ENCODE results near the gene VPS11.
"Not testable (repeated sequence)": the region's sequence is repeated elsewhere in the genome, so short reads cannot be mapped to it uniquely, and the experiment has no call there.

VPS11 gene

DNA sequence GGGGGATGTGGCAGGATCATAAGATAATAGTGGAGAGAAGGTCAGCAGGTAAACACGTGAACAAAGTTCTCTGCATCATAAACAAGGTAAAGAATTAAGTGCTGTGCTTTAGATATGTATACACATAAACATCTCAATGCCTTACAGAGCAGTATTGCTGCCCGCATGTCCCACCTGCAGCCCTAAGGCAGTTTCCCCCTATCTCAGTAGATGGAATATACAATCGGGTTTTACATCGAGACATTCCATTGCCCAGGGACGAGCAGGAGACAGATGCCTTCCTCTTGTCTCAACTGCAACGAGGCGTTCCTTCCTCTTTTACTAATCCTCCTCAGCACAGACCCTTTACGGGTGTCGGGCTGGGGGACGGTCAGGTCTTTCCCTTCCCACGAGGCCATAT, 28.1 kb upstream of the VPS11 start:
- DNase-seq: not testable (repeated sequence)

DNA sequence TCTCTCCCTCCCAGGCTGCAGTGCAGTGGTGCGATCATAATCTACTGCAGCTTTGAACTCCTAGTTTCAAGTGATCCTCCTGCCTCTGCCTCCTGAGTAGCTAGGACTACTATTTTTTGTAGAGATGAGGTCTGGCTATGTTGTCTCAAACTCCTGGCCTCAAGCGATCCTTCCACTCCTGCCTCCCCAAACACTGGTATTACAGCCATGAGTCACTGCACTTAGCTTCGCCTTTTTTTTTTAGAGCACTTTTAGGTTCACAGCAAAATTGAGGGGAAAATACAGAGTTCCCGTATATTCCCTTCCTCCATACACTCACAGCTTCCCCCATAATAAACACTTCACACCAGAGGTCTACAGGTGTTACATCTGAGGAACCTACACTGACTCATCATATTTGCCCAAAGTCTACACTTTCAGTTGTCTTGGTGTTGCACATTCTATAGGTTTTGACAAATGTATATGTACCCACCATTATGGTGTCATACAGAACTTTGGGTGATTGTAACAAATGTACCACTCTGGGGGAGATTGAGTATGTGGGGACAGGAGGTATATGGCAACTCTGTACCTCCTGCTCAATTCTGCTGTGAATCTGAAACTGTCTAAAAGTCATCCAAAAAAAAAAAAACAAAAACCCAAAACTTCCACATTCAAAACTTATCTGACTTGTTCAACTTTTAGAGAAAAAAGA, 25.6 kb upstream of the VPS11 start:
- no peak for DNase-seq

DNA sequence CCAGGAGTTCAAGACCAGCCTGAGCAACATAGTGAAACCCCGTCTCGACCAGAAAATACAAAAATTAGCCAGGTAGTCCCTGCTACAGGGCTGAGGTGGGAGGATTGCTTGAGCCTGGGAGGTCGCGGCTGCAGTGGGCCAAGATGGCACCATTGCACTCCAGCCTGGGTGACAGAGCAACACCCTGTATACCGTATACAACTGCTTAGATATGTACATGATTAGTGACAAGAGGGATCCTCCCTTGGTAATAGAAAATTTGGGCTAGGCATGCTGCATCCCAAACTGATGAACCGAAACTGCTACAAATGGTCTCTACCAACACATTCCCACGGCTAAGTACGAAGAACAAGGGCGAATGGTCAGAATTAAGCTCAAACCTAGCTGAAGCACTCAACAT, 24.7 kb upstream of the VPS11 start:
- DNase-seq: no peak

DNA sequence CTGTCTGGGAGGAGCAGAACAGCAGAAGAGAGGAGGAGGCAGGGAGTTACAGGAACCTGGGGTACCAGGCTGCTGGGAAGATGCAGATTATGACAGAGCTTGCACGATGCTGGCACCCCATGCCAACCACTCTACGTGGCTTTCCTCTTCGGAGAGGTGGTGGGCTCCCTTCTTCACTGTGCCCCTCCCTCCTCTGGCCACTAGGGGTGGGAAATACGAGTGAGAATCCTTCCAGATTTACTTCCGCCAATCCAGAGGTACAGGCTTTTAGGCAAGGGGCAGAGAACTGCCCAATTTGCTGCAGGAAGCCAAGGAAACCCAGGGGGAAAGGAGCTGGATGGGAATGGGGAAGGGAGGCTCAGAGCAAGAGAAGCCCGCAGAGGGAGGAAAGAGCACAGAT, 22.9 kb upstream of the VPS11 start:
- no peak for DNase-seq

DNA sequence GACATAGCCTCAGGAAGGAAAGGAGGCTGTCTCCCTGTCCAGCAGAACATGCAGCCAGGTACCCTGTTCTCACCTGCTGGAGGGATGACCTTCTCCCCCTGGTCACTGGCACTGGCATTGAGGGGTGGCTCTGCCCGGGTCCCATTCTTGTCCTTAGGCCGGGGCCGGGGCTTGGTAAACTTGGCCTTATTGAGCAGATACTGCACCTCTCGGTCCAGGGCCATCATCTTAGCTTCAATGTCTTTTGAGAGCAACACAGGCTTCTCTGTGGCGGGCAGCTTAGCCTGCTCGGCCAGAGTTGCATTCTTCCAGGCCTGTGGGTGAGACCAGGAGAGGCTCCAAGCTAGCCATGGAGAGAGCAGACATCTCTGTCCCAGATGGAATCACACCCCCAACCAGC, 21.1 kb upstream of the VPS11 start:
- no peak for DNase-seq

DNA sequence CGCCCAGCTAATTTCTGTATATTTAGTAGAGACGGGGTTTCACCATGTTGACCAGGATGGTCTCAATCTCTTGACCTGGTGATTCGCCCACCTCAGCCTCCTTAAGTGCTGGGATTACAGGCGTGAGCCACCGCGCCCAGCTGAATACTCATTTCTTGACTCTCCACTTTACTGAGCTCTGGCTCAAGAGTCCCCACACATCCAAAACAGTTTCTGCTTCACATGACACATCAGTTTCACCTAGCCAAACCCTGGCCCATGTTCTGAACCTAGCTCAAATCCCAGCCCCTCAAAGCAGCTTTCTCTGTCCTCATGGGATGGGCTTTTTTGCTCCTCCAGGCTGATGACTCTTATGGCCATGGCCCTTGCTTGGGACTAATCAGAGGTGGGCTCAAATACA, 20.4 kb upstream of the VPS11 start:
- no peak for DNase-seq

DNA sequence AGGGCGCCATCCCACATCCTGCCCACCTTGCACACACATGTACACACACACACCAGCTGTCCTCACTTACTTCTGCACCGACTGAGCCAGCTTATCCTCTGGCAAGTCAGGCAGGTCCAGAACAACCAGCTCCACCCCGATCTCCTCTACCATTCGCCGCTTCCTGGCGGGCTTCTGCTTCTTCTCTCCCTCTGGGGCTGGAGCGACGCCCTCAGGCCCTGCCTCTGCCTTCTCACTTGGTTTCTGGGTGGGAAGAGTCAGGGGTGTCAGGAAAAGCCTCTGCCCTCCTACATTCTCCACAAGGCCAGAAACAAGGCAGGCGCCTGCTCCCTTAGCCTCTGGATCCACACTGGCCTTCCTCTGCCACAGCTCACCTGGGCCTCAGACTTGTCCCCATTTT, 19.0 kb upstream of the VPS11 start:
- no peak for DNase-seq

DNA sequence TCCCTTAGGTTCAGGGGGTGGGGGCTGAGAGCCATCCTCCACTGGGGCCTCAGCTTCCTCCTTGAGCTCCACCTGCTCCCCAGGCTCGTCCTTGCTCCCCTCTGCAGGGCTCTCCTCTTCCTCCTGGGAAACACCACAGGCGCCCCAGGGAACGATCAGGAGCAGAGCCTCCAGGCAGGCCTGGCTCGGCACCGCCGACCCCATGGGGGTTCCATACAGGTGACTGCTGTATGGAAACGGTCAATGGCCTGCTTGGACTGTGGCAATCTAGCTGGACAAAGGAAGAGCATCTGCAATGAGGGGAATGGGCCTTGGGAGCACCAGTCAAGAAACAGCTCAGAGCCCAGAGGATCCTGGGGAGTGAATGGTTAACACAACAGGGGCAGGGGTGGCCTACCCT, 18.5 kb upstream of the VPS11 start:
- DNase-seq: no peak

DNA sequence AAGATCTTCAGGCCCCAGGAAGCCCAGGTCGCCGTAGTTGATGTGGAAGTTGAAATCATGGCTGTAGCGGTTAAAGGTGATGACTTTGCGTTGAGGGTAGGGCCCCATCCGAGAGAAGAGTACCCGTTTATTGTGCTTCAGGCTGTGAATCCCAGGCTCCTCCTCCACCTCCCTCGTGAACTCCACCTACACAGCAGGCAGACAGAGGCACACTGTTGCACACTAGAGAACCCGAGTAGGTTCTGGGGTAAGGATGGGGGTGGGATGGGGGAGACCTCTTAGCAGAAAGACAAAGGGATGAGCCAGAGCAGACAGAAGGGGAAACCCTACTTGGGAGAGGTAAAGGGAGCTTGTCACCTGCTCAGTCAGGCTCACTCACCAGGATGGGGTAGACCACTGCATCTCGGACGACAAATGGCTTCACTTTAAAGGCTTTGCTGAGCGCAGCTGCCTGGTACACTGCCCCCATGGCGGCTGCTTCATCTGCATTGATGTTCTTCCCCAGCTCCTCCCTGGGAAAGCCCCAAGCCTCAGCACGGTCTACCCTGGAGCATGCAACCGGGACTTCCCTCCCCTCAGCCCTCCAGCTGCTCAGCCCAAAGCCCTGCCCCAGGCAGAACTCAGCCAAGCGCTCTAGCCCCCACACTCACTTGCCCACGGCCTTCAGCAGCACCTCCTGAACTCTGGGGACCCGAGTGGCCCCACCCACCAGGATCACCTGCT, 16.0 kb upstream of the VPS11 start:
- DNase-seq: no peak

DNA sequence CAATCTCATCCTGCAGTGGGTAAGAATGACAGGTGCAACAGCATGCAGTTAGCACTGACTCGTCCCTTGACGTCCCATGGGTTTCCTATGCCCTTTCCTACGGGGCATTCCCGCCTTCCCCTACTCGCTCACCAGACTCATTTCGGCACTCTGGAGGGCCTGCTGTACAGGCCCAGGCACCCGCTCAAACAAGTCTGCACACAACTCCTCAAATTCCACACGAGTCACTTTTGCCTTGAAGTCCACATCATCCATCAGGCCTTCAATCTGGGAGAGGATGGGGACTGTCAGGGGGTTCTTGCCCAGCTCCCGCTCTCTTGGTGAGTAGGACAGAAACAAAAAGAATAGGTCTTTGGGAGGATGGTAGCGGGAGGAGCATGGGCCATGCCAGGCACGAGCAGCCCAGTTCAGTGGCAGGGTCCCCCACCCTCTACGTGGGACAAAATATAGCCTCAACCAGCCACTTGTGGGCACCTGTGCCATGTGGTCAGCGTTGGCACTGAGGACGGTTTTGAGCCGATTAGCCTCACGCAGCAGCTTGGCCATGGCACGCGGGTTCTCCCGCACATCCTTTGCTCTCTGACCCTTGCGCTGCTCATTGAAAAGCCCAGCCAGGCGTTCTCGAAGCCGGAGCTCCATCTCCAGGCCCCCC, 15.3 kb upstream of the VPS11 start:
- DNase-seq: no peak

DNA sequence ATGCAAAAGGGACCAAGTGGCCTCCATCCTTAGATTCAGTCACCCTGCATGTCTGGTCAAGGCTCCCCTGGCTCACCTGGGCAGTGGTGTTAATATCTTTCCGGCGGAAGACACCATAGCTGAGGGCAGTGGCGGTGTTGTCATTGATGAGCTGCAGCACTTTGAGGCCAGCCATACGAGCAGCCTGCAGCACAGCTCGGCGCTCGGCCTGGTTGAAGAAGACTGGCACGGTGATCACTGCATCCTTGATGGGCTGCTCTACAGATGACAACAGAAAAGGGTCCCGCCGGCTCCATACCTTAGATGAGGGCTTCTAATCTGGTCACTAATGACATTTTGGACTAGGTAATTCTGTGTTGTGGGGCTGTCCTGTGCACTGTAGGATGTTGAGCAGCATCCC, 13.2 kb upstream of the VPS11 start:
- DNase-seq: no peak

DNA sequence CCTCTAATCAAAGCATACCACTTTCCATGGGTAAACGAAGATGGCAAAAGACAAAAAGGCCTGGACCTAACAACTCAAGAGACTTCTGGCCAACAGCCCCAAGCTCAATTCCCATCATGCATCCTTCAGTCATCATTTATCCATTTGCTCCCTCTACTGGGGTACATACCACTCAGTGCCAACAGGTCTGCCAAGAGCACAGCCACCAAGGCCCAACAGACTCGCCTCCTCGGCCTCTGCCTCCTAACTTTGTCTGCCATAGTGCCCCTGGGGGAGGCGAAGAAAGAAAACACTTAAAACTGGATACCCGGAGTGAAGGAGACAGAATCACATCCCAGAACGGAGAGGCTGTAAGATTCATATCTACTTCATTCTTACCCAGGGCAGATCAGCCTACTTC, 11.7 kb upstream of the VPS11 start:
- DNase-seq: no peak

DNA sequence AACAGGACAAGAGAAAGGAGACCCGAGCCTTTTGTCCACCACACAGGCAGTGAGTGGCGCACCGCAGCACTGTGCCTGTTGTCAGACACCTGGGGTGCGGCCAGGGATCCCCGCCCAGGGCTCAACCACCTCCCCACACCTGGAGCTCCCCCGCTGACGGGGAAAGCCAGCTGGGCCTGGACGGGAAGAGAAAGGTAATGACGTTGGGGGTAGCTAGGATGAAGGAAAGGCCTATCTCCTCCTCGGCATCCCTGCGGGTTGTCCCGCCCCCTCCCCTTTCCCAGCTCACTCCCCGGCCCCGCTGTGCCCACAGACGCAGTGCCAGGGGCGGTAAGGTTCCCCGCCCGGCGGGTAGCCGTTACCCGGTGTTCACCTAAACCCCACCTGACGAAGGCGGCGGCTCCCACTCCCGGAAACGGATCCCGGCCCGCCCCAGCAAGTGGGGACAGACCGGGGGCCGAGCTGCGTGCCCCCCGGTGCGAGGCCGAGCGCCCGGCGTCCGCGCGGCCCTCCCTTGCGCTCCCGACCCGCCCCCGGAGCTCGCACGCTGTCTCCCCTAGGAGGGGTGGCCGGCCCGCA, 11.1 kb upstream of the VPS11 start:
- DNase-seq: peak; percentile 41

DNA sequence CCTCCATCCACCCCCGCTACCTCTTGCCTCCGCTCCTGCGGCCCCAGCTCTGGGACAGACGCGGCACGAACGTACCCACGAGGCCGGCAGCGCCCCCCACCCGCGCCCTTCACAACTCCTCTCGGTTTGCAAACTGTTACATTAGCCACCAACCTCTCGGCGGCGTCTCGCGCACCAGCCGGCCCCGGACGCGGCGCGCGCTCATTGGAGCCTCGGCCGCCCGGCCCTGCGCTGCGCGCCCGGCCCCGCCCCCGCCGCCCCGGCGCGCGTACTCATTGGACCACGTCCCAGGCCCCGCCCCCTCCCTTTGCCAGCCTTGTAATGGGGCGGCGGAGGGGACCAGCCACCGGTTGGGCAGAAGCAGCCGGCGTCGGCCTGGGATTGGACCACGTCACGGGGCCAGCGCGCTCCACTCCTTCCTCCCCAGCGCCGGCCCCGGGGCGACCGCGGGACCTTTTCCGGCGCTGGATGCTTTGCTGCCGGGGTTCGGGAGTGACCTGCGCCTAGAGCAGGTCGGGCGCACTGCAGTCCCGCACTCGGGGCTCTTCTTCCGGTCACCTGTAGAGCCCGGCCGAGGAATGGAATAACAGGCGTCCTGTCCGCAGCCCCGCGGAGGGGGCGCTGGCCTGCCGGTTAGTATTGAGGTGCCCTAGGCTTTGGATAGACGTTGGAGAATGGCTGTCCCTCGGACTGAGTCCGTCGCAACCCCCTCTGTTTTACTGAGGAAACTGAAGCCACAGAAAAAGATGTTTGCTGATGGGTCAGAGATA, 10.4 kb upstream of the VPS11 start, which contains the start of gene HYOU1:
Gene HYOU1 (minus strand): TSS at position 206 of the 770 bp plus-strand sequence. CDS start 1,045 bp downstream, outside the sequence.
- peak; percentile 98 for DNase-seq

DNA sequence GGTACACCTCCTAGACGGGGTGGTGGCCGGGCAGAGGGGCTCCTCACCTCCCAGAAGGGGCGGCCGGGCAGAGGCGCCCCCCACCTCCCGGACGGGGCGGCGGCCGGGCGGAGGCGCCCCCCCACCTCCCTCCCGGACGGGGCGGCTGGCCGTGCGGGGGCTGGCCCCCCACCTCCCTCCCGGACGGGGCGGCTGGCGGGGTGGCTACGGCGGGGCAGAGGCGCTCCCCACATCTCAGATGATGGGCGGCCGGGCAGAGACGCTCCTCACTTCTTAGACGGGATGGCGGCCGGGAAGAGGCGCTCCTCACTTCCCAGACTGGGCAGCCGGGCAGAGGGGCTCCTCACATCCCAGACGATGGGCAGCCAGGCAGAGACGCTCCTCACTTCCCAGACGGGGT, 8.5 kb upstream of the VPS11 start:
- not testable (repeated sequence) for DNase-seq

DNA sequence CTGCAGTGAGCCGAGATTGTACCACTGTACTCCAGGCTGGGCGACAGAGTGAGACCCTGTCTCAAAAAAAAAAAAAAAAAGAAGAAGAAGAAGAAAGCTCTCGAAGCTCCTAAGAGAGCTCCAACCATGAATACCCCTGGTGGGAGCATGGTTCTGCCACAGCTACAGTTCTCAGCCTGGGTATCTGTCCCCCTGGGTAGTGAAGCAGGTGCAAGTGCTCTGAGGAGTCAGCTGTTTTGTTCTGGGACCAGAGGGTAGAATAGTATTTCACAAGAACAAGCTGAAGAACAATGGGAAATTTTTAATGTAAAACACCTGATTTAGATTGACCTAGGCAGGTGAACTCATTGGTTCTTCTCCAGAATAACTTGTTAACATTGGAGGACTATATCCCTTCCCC, 6.4 kb upstream of the VPS11 start:
- DNase-seq: no peak

DNA sequence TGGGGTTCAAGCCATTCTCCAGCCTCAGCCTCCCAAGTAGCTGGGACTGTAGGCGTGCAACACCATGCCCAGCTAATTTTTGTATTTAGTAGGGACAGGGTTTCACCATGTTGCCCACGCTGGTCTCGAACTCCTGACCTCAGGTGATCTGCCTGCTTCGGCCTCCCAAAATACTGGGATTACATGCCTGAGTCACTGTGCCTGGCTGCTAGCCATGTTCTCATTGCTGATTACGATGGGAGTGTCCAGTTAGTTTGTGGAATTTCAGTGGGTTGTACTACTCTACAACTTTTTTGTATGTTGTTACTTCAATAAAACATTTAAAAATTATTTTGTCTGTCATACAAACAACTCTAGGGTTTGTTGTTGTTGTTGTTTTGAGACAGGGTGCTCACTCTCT, 4.8 kb upstream of the VPS11 start:
- DNase-seq: no peak

DNA sequence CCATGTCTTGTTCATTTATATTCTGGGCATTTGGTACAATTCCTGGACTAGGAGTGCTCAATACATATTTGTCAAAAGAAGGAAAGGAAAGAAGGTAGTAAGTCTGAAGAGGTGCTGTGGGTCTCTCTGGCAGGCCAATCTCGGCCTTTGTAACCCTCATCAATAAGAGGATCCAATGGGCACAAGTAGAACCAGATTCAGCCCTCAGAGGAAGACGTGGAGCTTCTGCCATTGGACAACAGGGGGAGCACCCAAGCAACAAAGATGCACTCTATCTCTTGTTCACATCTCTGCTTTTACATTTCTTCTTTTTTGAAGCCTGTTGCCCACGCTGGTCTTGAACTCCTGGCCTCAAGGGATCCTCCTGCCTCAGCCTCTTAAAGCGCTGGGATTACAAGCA, 2.2 kb upstream of the VPS11 start:
- no peak for DNase-seq

DNA sequence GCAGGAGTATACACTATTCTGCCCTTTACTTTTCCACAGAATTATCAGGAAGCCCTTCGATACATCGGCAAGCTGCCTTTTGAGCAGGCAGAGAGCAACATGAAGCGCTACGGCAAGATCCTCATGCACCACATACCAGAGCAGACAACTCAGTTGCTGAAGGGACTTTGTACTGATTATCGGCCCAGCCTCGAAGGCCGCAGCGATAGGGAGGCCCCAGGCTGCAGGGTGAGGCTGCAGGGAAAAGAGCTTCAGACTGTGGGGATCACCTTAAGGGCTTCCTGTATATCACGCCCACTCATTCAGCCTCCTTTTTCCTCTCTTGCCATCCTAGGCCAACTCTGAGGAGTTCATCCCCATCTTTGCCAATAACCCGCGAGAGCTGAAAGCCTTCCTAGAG, 10.2 kb downstream of the VPS11 start:
- DNase-seq: no peak

DNA sequence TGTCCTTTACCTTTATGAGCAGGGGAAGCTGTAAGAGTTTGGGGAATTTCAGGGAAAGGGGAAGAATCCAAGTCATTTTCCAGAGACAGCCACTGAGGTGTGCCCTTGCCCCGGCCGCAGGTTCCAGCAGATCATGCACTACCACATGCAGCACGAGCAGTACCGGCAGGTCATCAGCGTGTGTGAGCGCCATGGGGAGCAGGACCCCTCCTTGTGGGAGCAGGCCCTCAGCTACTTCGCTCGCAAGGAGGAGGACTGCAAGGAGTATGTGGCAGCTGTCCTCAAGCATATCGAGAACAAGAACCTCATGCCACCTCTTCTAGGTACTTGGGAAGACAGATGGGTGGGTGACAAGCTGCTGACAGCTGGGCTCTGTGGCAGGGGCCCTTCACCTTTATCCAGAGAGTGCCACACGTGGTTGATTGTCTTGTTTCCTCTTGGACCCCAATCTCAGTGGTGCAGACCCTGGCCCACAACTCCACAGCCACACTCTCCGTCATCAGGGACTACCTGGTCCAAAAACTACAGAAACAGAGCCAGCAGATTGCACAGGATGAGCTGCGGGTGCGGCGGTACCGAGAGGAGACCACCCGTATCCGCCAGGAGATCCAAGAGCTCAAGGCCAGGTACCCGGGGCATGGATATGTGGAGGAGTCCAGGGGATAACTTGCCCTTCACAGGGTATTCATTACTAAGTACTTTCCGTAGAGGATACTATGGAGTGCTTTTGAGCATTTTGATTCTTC, 11.2 kb downstream of the VPS11 start:
- DNase-seq: no peak

DNA sequence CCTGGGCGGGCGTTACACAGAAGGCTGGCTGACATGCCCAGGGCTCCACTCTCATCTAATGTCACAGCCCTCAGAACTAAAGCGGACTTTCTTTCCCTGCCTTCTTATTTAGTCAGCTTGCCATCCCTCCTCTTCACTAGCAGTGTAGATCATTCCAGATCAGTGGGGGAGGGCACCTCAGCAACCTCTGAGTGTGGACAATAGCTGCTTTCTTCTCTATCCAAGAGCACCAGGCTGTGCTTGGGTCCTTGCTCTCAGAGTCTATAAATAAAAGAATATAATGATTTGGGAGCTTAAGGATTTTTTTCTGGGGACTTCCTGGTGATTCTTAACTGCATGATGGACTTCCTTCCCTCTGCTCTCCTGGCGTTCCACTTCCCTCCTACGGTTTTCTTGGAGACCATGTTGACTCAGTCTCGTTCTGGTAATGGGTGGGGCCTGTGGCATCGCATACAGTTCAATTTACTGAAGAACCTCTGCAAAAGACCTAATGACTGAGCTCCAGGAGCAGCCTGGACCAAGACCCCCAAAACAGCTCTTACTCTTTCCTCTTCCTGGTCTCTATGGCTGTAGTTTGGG, 14.2 kb downstream of the VPS11 start:
- no peak for DNase-seq
